ENCODE results near the gene BAIAP2. TPM values are rescaled to one million over a fixed set of nuclear protein-coding genes. Genes with fewer than 3 reads are reported as not detected.

Gene BAIAP2
- total RNA-seq, 2 donors from 2014 or later, result 20.8 to 22.7 TPM

GRCh38 chr17:81031566-81032550 lies 3.1 kb upstream of the BAIAP2 start:
- ATAC-seq, result peak; percentile 2
- intact Hi-C loops (cut with DNase I, micrococcal nuclease), result no loop called here
- DNase-seq, result peak in 1 of 2 donors; percentile 34

GRCh38 chr17:81032641-81033480 lies 2.1 kb upstream of the BAIAP2 start:
- DNase-seq (peak in 1 of 2 donors; percentile 18), ATAC-seq (no peak)
- intact Hi-C loops (cut with DNase I, micrococcal nuclease), result no loop called here

GRCh38 chr17:81033535-81034167 lies 1.3 kb upstream of the BAIAP2 start:
- intact Hi-C loops (cut with DNase I, micrococcal nuclease), result no loop called here
- DNase-seq (peak in 1 of 2 donors; percentile 29), ATAC-seq (no peak)

- intact Hi-C loops (cut with DNase I, micrococcal nuclease), result no loop called here
- ATAC-seq, result peak; percentile 35
- DNase-seq, result no peak
These were observed 678 bp upstream of the BAIAP2 start for GRCh38 chr17:81034168-81034777.

GRCh38 chr17:81035521-81036196 lies 708 bp downstream of the BAIAP2 start:
- ATAC-seq, result no peak
- DNase-seq, result no peak
- intact Hi-C loops (cut with DNase I, micrococcal nuclease), result no loop called here

- no peak for DNase-seq
- intact Hi-C loops (cut with DNase I, micrococcal nuclease), result no loop called here
- ATAC-seq, result no peak
These were observed 1.4 kb downstream of the BAIAP2 start for GRCh38 chr17:81036197-81036941.

GRCh38 chr17:81037026-81037797 lies 2.3 kb downstream of the BAIAP2 start:
- DNase-seq (no peak), ATAC-seq (no peak)
- intact Hi-C loops (cut with DNase I, micrococcal nuclease), result no loop called here

- ATAC-seq (no peak), DNase-seq (no peak)
- intact Hi-C loops (cut with DNase I, micrococcal nuclease), result no loop called here
These were observed 3.1 kb downstream of the BAIAP2 start for GRCh38 chr17:81037798-81038733.

GRCh38 chr17:81039096-81039495 lies 4.1 kb downstream of the BAIAP2 start:
- no peak for DNase-seq
- intact Hi-C loops (cut with DNase I, micrococcal nuclease), result no loop called here
- ATAC-seq, result no peak

- DNase-seq (no peak), ATAC-seq (peak; percentile 41)
- intact Hi-C loops (cut with DNase I, micrococcal nuclease), result no loop called here
These were observed 5.2 kb downstream of the BAIAP2 start for GRCh38 chr17:81039854-81040758.

GRCh38 chr17:81040791-81041337 lies 5.9 kb downstream of the BAIAP2 start:
- no peak for ATAC-seq
- intact Hi-C loops (cut with DNase I, micrococcal nuclease), result no loop called here
- no peak for DNase-seq

- intact Hi-C loops (cut with DNase I, micrococcal nuclease), result no loop called here
- no peak for DNase-seq
- ATAC-seq, result no peak
These were observed 7.7 kb downstream of the BAIAP2 start for GRCh38 chr17:81042606-81043005.

GRCh38 chr17:81043319-81043724 lies 8.4 kb downstream of the BAIAP2 start:
- DNase-seq, result no peak
- intact Hi-C loops (cut with DNase I, micrococcal nuclease), result no loop called here
- no peak for ATAC-seq

GRCh38 chr17:81043725-81044427 lies 8.9 kb downstream of the BAIAP2 start:
- intact Hi-C loops (cut with DNase I, micrococcal nuclease), result no loop called here
- ATAC-seq (no peak), DNase-seq (no peak)

Data from left colon (tissue), 2 donors.